C1 segment of cervical spinal cord (tissue), 14 donors: Measurements from ENCODE around the gene A2M.
"Not testable (repeated sequence)": the region's sequence is repeated elsewhere in the genome, so short reads cannot be mapped to it uniquely, and the experiment has no call there.

Experiments used
- DNase-seq, 14 donors: peaks; one replicate each; lab custom pipeline; 2025; lab: John Stamatoyannopoulos, UW

Gene A2M

DNA sequence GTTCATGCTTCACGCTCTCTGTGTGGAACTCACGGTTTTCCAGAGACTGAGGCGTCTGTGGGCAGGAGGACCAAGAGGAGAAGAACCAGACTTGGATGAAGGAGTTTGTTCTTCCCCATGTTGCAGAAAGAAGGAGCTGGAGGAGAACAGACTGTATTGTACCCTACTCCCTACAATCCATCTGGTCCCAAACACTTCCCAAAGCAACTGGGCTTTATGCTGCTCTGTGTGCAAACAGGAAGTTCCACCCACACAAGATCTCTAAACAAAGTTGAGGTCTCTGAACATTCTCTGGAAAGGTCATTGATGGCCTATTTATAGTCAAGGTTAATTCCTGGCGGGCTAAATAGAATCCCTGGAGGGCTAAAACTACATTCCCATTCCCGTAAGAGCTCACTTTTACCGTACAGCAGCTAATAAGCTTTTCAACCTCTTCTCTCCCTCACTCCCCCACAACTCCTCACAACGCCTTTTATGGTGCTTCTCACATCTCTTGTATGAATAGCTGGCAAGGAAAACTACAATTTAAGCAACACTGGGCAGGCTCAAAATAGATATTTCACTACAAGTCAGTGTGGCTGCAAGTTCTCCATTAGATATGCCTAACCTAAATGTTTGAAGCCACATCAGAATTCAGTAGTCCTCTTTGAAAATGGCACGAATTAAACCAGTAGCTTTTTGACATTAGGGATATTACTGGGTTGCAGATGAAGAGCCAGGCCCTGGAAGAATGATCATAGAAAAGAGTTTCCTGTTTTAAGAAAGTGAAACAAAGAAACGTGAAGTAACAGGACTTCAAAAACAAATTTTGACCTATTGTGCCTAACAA lies at the start of gene A2M:
Gene A2M (minus strand): TSS at position 189 of the 829 bp plus-strand sequence. CDS start 70 bp downstream, at position 119.
- no peak for DNase-seq

DNA sequence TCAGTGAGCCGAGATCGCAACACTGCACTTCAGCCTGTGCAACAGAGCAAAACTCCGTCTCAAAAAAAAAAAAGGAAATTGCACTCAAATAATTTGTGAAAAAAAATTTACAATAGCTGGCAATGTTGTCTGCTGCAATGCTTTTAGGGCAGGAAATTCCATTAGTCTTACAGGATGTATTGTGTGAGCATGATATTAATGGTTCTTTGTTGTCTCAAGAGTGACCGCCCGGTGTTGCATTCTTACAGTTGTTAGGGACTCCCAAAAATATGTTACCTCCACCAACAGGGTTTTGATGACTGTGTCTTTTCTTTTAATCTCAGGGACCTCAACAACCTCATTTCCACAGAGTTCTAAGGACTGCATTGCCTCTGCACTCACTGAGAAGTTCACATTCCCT lies 47.7 kb upstream of the A2M start:
- no peak for DNase-seq

DNA sequence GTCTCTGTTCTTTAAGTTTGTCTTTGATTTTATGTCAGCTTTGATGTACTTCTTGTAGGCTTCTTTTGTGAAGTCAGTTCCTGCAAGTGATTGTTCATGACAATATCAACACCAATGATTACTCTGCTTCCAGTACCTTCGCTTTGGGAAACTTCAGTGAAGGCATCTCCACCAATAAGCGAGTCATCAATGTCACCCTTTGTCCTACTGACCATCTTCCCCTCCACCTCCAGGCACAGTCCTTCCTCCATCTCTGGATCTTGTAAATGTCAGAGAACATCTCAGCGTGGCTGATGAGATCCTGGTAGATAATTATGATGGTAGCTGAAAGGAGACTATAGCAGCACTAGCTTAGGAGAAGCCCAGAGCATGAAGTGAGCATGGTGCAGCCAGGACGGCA lies 40.4 kb upstream of the A2M start:
- DNase-seq, result no peak

DNA sequence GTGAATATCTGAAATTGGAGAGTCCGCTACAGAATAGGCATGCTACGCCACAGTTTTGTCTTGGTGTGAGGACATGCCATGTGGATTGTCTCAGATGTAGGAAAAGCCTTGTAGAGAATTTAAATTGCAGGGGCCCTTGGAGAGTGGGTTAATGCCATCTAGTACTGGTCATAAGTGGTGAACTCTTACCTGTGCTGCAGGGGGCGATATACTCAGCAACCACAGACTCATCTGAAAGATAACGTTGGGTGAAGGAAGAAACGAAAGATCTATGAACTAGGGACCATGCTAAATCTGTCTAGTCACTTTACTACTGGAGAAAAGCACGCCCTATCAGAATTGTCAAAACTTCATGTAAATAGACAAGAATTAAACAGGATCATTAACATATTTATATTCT lies 33.7 kb upstream of the A2M start:
- no peak for DNase-seq

- DNase-seq, result no peak
Observed at GRCh38 chr12:9148926-9149325, 33.2 kb upstream of the A2M start.

DNA sequence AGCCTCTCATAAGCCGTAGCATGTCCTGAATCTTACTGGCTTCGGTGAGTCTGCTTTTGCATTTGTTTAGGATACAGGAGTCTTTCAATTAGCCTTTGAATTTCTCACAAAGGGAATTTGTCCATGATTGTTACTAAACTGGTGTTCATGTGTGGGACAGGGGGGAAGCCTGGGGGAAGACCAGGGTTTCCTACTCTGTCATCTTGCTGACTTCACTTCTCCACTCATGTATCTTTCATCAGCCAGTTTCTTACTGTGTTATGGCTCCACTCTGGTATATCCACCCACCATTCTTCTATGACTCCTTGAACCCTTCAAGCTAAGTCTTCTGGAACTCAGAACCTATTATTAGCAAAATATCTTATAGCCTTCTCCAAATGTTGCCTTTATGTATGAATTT lies 31.7 kb upstream of the A2M start:
- no peak for DNase-seq

DNA sequence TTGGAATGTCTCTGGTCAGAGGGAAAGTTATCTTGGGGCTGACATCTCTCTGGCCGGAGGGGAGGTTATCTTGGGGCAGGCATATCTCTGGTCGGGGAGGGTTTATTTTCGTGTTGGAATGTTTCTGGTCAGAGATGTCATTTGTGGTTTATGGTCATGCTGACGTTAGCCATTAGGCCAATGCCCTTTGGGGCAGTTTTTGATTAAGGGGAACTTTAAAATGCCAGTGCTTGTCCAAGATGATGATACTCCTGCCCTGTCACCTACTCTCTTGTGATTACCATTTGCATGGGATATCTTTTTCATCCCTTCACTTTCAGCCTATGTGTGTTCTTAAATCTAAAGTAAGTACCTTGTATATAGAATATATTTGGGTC lies 29.0 kb upstream of the A2M start:
- no peak for DNase-seq

GRCh38 chr12:9143929-9144729 lies 28.4 kb upstream of the A2M start:
- no peak for DNase-seq

GRCh38 chr12:9143137-9143536 lies 27.4 kb upstream of the A2M start:
- no peak for DNase-seq

- DNase-seq, result not testable (repeated sequence)
Observed at GRCh38 chr12:9139588-9140290, 24.0 kb upstream of the A2M start.

- no peak for DNase-seq
Observed at GRCh38 chr12:9135903-9136310, 20.2 kb upstream of the A2M start.

- no peak for DNase-seq
Observed at GRCh38 chr12:9134981-9135628, 19.4 kb upstream of the A2M start.

GRCh38 chr12:9133216-9133916 lies 17.6 kb upstream of the A2M start:
- DNase-seq, result no peak

- DNase-seq, result no peak
Observed at GRCh38 chr12:9132008-9132535, 16.4 kb upstream of the A2M start.

- no peak for DNase-seq
Observed at GRCh38 chr12:9130244-9130643, 14.5 kb upstream of the A2M start.

DNA sequence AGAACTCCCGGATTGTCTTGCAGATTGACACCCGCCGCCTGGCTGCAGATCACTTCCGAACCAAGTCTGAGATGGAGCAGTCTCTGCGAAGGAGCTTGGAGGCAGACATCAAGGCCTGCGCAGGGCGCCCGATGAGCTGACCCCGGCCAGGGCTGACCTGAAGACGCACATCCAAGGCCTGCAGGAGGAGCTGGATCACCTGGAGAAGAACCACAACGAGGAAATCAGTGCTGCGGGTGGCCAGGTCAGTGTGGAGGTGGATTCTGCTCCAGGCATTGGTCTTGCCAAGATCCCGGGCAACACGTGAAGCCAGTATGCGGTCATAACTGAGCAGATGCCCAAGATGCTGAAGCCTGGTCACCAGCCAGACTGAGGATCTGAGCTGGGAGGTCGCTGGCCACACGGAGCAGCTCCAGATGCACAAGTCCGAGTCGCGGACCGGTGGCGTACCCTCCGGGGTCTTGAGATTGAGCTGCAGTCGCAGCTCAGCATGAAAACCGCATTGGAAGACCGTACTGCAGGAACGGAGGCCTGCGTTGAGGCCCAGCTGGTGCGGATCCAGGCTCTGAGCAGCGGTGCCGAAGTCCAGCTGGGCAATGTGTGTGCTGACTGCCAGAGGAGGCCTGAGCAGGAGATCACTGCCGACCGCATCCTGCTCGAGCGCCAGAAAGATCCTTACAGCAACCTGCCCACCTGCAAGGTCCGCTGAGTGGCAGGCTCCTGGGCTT lies 12.4 kb upstream of the A2M start:
- no peak for DNase-seq

DNA sequence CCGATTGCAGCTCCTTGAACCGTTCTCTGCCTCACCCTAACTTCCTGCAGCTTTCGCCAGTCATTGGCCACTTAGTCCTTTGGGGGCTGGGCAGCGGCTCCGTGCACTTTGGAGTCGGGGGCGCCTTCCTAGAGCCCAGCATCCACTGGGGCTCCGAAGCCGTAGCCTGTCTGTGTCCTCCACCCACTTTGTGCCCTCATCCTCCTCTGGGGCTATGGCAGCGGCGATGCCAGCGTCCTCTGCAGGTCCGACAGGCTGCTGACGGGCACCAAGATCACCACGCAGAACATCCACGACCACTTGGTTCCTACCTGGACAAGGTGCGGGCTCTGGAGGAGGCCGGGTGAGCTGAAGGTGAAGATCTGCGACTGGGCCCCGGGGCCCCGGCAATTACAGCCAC lies 11.8 kb upstream of the A2M start:
- no peak for DNase-seq

DNA sequence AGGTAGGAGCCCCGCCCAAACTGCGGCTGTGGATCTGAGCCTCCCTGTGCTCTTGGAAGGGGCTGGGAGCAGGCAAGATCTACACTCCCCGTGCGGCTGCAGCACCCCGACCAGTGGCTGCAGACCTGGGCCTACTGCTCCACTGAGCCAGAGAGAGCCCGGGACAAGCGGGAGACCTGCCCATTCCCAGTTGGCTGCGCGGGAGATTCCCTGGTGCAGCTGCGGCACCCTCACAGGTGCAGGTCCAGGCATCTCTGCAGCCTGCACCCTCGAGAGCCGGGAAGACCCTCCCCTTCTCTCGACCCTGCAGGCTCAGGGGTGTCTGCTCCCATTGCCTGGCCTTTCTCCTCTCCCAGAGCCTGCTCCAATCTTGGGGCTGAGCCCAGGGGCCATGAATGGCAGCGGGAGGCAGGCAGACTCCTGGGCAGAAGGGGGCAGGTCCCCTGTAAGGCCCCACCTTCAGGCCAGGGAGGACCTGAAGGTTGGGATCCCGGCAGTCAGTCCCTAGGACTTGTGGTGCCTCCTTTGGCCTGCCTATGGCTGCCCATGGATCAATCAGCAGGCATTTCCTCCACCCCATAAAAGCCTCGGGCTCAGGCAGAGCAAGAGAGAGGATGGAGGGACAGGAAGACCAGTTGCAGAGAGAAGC lies 8.8 kb upstream of the A2M start:
- no peak for DNase-seq

DNA sequence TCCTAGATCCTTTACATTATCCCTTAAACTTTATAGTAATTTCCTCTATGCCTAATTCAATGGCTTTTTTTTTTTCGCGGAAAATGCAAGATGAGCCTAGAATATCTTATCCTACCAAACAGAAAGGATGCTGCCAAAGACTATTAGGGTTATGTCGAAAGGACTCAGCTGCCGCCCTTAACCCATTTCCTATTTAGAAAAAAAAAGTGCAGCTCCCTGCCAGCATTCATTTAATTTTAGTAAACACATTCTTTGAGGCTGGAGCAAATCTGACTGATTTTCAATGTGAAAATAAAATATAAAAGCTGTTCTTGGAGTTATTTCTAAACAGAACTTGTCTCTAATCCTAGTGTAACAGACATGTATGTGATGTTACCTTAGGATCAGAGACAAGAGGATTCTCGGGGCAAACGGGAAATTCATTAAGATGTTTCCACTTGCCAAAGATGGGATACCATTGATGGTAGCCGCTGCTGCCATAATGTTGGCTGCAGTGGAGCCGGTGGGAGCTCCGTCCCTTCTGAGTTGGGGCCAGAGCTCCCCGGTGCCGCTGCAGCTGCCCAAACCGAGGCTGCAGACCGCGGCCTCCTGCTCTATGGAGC lies 8.2 kb upstream of the A2M start:
- DNase-seq, result no peak
